Measurements from ENCODE around the gene SLC14A1. TPM values are rescaled to one million over a fixed set of nuclear protein-coding genes. Genes with fewer than 3 reads are reported as not detected.

The SLC14A1 gene
- total RNA-seq, 1 experiment from 2014 or later = not detected

DNA sequence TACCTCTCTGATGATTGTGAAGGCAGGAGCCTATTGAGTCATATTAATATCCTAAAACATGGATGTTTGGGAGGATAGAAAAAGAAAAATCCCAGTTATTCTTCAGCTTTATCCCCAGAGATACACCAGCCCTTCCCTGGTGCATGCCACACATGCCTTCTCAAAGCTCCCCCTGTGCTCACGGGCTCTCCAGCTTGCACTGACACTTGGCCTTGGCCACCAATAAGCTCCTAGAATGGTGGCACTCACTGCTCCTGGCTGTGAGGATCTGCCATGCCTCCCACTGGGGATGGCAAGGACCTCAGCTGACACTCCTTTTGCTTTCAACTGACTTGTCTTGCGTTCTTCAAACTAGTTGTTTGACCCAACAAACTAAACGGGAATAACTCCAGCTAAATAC is 15.9 kb downstream of the SLC14A1 start:
- no peaks in the 10 kb centered on the region for H3K4me1 ChIP-seq (replicated peaks; ENCODE audit: insufficient read depth)
- H3K9me3 ChIP-seq (ENCODE audit: insufficient read depth, low read depth) = no peaks in the 10 kb centered on the region
- H3K9me2 ChIP-seq (ENCODE audit: insufficient read depth) = no peaks in the 10 kb centered on the region
- H3K79me2 ChIP-seq (ENCODE audit: low read depth) = no peaks in the 10 kb centered on the region
- no peaks in the 10 kb centered on the region for H4K20me1 ChIP-seq (ENCODE audit: insufficient read depth)
- no peak for DNase-seq
- TF ChIP-seq EZH2 (IDR thresholded peaks at IDR 0.05; ENCODE audit: low read depth) = no peak
- TF ChIP-seq, protein P1, sequence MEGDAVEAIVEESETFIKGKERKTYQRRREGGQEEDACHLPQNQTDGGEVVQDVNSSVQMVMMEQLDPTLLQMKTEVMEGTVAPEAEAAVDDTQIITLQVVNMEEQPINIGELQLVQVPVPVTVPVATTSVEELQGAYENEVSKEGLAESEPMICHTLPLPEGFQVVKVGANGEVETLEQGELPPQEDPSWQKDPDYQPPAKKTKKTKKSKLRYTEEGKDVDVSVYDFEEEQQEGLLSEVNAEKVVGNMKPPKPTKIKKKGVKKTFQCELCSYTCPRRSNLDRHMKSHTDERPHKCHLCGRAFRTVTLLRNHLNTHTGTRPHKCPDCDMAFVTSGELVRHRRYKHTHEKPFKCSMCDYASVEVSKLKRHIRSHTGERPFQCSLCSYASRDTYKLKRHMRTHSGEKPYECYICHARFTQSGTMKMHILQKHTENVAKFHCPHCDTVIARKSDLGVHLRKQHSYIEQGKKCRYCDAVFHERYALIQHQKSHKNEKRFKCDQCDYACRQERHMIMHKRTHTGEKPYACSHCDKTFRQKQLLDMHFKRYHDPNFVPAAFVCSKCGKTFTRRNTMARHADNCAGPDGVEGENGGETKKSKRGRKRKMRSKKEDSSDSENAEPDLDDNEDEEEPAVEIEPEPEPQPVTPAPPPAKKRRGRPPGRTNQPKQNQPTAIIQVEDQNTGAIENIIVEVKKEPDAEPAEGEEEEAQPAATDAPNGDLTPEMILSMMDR (conservative IDR thresholded peaks at IDR 0.05) = no peak
- H3K4me3 ChIP-seq = no peak overlapping the region
- H2AFZ ChIP-seq = no peak overlapping the region
- CTCF ChIA-PET = no interaction called here
- BruUV-seq (replicated peaks) = no TSS peak
- POLR2A ChIA-PET (ENCODE audit: unreplicated experiment) = no interaction called here
- no peak overlapping the region for H3K27ac ChIP-seq
- no peaks in the 10 kb centered on the region for H3K36me3 ChIP-seq (ENCODE audit: low read depth)
- H3K27me3 ChIP-seq (ENCODE audit: insufficient read depth, low read depth) = no peaks in the 10 kb centered on the region
- no peak overlapping the region for H3K4me2 ChIP-seq
- H3F3A ChIP-seq (ENCODE audit: insufficient read depth, low read depth) = no peaks in the 10 kb centered on the region
- intact Hi-C loops (cut with micrococcal nuclease; ENCODE audit: unreplicated experiment) = no loop called here

DNA sequence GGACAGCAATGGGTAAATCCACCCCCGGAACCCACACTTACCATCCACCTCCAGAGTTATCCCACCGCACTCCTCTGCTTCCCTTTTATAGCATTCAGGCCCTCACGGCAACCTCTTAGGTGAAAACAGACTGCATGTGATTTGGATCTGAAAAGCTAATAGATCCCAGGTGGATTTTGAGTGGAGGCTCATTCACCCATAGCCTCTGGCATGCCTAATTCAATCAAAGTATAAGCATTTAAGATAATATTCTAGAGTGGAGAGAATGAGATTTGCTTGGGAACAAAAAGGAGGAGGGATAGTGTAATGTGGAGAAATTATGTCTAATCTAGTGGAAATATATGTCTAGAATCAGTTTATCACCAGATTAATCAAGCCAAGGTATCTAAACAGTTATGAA is 17.1 kb downstream of the SLC14A1 start:
- no peak overlapping the region for H3K4me2 ChIP-seq
- H3F3A ChIP-seq (ENCODE audit: insufficient read depth, low read depth) = no peaks in the 10 kb centered on the region
- no peaks in the 10 kb centered on the region for H3K4me1 ChIP-seq (replicated peaks; ENCODE audit: insufficient read depth)
- H3K36me3 ChIP-seq (ENCODE audit: low read depth) = no peaks in the 10 kb centered on the region
- H2AFZ ChIP-seq = no peak overlapping the region
- H3K27ac ChIP-seq = no peak overlapping the region
- H3K9me3 ChIP-seq (ENCODE audit: insufficient read depth, low read depth) = no peaks in the 10 kb centered on the region
- POLR2A ChIA-PET (ENCODE audit: unreplicated experiment) = no interaction called here
- DNase-seq = no peak
- intact Hi-C loops (cut with micrococcal nuclease; ENCODE audit: unreplicated experiment) = no loop called here
- H3K4me3 ChIP-seq = no peak overlapping the region
- no peaks in the 10 kb centered on the region for H3K9me2 ChIP-seq (ENCODE audit: insufficient read depth)
- CTCF ChIA-PET = no interaction called here
- BruUV-seq (replicated peaks) = no TSS peak
- H4K20me1 ChIP-seq (ENCODE audit: insufficient read depth) = no peaks in the 10 kb centered on the region
- H3K27me3 ChIP-seq (ENCODE audit: insufficient read depth, low read depth) = no peaks in the 10 kb centered on the region
- no peak for TF ChIP-seq EZH2 (IDR thresholded peaks at IDR 0.05; ENCODE audit: low read depth)
- TF ChIP-seq, protein P1 (conservative IDR thresholded peaks at IDR 0.05) = no peak
- H3K79me2 ChIP-seq (ENCODE audit: low read depth) = no peaks in the 10 kb centered on the region

DNA sequence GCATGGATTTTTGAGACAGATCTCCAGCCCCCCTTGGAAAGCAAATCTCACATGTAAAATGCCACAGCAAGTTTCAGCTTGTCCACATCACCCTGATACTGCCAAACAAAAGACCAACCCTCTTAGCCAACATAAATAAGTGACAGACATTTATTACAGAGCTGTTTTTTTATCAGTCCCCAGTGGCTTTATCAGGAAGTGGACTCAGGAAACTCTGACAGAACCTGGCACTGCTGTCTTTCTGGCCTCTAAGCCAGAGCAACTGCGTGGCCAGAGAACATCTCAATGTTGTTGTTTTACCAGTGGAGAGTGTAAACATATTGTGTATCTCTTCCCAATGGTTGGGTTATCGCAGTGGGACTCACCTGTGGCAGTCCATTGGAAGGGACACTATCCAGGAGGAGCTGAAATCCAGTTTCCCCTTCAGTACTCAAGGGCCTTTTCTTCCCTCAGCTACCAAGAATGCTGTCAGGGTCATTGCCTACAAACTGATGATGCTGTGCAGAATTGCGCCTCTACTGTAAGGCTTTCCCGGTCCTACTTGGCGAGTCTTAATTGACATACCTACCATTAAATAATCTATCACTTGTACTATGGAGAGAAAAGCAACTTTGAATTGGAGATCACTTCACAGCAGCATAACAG is 22.0 kb downstream of the SLC14A1 start:
- Histone ChIP-seq H3K9me2 (ENCODE audit: insufficient read depth) (no peaks in the 10 kb centered on the region), H3K27me3 (ENCODE audit: insufficient read depth, low read depth) (no peaks in the 10 kb centered on the region), H3F3A (ENCODE audit: insufficient read depth, low read depth) (no peaks in the 10 kb centered on the region), H4K20me1 (ENCODE audit: insufficient read depth) (no peaks in the 10 kb centered on the region), H3K4me2 (no peak overlapping the region), H3K9me3 (ENCODE audit: insufficient read depth, low read depth) (0 out of 2 replicates have a peak, but pooled peaks cover 5% of the 10 kb centered on the region), H3K79me2 (ENCODE audit: low read depth) (no peaks in the 10 kb centered on the region), H3K4me1 (replicated peaks; ENCODE audit: insufficient read depth) (no peaks in the 10 kb centered on the region), H3K36me3 (ENCODE audit: low read depth) (no peaks in the 10 kb centered on the region), H3K4me3 (no peak overlapping the region), H2AFZ (no peak overlapping the region), H3K27ac (no peak overlapping the region)
- no TSS peak for BruUV-seq (replicated peaks)
- TF ChIP-seq, protein P1 (conservative IDR thresholded peaks at IDR 0.05) = no peak
- intact Hi-C loops (cut with micrococcal nuclease; ENCODE audit: unreplicated experiment) = no loop called here
- ChIA-PET POLR2A (ENCODE audit: unreplicated experiment) (no interaction called here), CTCF (no interaction called here)
- DNase-seq = no peak
